Sigmoid colon (tissue), 4 donors: Measurements from ENCODE around the gene CWC15.

ENCODE experiments used
- EP300 ChIP-seq, 4 donors: sonication (generic); formaldehyde crosslinking; IDR thresholded peaks; one replicate each; pipeline ENCODE4 v1.6.1; 2017; ENCODE audit warnings: antibody characterized with exemption in 4 of 4
- POLR2A ChIP-seq, 2 donors: fragments of 450-650 bp; IDR thresholded peaks; one replicate each; pipeline ENCODE4 v1.6.1; 2016; ENCODE audit warnings: antibody characterized with exemption in 2 of 2, mild to moderate bottlenecking in 2 of 2, moderate library complexity in 2 of 2
- POLR2AphosphoS5 ChIP-seq, 4 donors: sonication (generic); formaldehyde crosslinking; IDR thresholded peaks; one replicate each; pipeline ENCODE4 v1.6.1; 2017; ENCODE audit warnings: antibody characterized with exemption in 4 of 4
- TF ChIP-seq, protein P1 (sequence below), 4 experiments: fragments of 450-650 bp in 3 of 4; fragments of 200-600 bp in 1 of 4; IDR thresholded peaks; one replicate each; pipeline ENCODE4 v1.5.1; 2016 to 2019; ENCODE audit warnings: antibody characterized with exemption in 4 of 4, mild to moderate bottlenecking in 3 of 4, moderate library complexity in 2 of 4

DNA sequence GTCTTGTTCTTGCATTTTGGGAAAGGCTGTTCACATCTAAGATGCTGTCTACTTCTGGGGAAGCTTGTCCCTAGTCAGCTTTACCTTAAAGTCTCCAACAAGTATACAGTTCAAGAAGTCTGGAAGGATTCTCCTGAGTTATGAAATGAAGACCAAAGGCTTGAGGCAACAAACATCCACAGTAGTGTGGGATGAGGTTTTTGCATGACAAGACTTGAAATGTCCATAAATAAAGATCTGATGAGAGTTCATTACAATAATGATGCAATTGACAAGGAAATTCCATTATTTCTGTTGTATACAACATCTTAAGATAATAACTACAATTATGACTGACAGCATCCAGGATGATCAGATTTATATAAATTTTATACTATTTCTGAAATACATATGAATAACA is 30.4 kb upstream of the CWC15 start:
- TF ChIP-seq, protein P1, sequence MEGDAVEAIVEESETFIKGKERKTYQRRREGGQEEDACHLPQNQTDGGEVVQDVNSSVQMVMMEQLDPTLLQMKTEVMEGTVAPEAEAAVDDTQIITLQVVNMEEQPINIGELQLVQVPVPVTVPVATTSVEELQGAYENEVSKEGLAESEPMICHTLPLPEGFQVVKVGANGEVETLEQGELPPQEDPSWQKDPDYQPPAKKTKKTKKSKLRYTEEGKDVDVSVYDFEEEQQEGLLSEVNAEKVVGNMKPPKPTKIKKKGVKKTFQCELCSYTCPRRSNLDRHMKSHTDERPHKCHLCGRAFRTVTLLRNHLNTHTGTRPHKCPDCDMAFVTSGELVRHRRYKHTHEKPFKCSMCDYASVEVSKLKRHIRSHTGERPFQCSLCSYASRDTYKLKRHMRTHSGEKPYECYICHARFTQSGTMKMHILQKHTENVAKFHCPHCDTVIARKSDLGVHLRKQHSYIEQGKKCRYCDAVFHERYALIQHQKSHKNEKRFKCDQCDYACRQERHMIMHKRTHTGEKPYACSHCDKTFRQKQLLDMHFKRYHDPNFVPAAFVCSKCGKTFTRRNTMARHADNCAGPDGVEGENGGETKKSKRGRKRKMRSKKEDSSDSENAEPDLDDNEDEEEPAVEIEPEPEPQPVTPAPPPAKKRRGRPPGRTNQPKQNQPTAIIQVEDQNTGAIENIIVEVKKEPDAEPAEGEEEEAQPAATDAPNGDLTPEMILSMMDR (IDR thresholded peaks at IDR 0.05), result no peak
- TF ChIP-seq POLR2AphosphoS5 (IDR thresholded peaks at IDR 0.05) (no peak), EP300 (IDR thresholded peaks at IDR 0.05) (no peak), POLR2A (IDR thresholded peaks at IDR 0.05) (no peak)
